K562 (cell line): ENCODE data around the gene GJD4. TPM values are rescaled to one million over a fixed set of nuclear protein-coding genes. Genes with fewer than 3 reads are reported as not detected.
A peak's percentile ranks its signal among the peaks of the same experiment; 100 is the strongest.

Experiments used
- ATAC-seq: fragments of 200-7000 bp; cut with Tn5 transposase; 3 replicates; pipeline ENCODE4 v1.9.1; 2020; ENCODE audit warnings: moderate library complexity
- BruUV-seq: library from RNA; stranded (reverse); fragments of 400-500 nt; replicated peaks from 2 replicates; lab custom pipeline; 2021; lab: Mats Ljungman, UMichigan
- CTCF ChIA-PET: fragments of 300-600 bp; formaldehyde crosslinking; extraction: SDS; loops from one replicate; lab custom pipeline; 2021; ENCODE audit warnings: low intra/inter-chr PET ratio; lab: Yijun Ruan, JAX
- POLR2A ChIA-PET: fragments of 300-600, 350-650 bp; sonication (Branson Sonifier 250); formaldehyde crosslinking; extraction: SDS; loops from one replicate; lab custom pipeline; 2021; ENCODE audit warnings: antibody characterized with exemption, inconsistent platforms; lab: Yijun Ruan, JAX
- DNase-seq, 4 experiments: peaks; one replicate each; pipeline versions ENCODE4 v3.0.0 to v3.0.0-alpha.2; 2011 to 2018; ENCODE audit warnings: low spot score in 3 of 4, mixed read lengths in 3 of 4; ENCODE audit errors: extremely low read depth in 1 of 4
- FAIRE-seq: peaks from 2 replicates; lab custom pipeline; 2011; peaks lifted over from hg19 to GRCh38; lab: Jason Lieb, UNC
- H2AFZ ChIP-seq: 2 replicates; pipeline ENCODE4 v1.6.0; 2011; ENCODE audit warnings: low read depth, low read length, control low read depth, inconsistent platforms
- H3K27ac ChIP-seq: fragments of 200-600 bp; 3 replicates; pipeline ENCODE4 v1.8.0; 2011; ENCODE audit warnings: low read depth, mild to moderate bottlenecking, control low read depth, inconsistent platforms, low read length, moderate library complexity, mixed read lengths; ENCODE audit errors: extremely low read depth
- H3K27me3 ChIP-seq, 2 experiments: fragments of 300-600 bp in 1 of 2; 2 replicates in 1 of 2; 3 replicates in 1 of 2; pipeline versions ENCODE4 v1.6.0 to v1.8.0; 2011; ENCODE audit warnings: inconsistent platforms in 2 of 2, low read length in 2 of 2, mild to moderate bottlenecking in 1 of 2, mixed read lengths in 1 of 2, moderate library complexity in 1 of 2; ENCODE audit not compliant: control insufficient read depth in 2 of 2, insufficient read depth in 2 of 2
- H3K36me3 ChIP-seq: fragments of 300-600 bp; 3 replicates; pipeline ENCODE4 v1.8.0; 2011; ENCODE audit warnings: mild to moderate bottlenecking, low read length, inconsistent platforms; ENCODE audit not compliant: control insufficient read depth, insufficient read depth
- H3K4me1 ChIP-seq, 2 experiments: fragments of 200-600 bp in 1 of 2; replicated peaks in 1 of 2; 2 replicates in 1 of 2; 3 replicates in 1 of 2; pipeline versions ENCODE4 v1.5.1 to v1.8.0; 2011; ENCODE audit warnings: inconsistent platforms in 2 of 2, low read length in 2 of 2, mild to moderate bottlenecking in 1 of 2, mixed read lengths in 1 of 2, moderate library complexity in 1 of 2; ENCODE audit not compliant: control insufficient read depth in 2 of 2, insufficient read depth in 2 of 2
- H3K4me2 ChIP-seq: 2 replicates; pipeline ENCODE4 v1.6.1; 2011; ENCODE audit warnings: low read length, control low read depth, inconsistent platforms, mixed read lengths; ENCODE audit not compliant: insufficient read depth
- H3K4me3 ChIP-seq: fragments of 200-600 bp; sonication (generic), shearing (Covaris generic); 2 replicates; pipeline ENCODE4 v1.5.1; 2016; ENCODE audit warnings: control low read depth, inconsistent platforms
- H3K79me2 ChIP-seq: fragments of 200-600 bp; 3 replicates; pipeline ENCODE4 v1.8.0; 2011; ENCODE audit warnings: low read length, inconsistent platforms; ENCODE audit not compliant: control insufficient read depth, insufficient read depth
- H3K9ac ChIP-seq, 2 experiments: 2 replicates each; pipeline versions ENCODE4 v1.6.0 to v1.6.1; 2011; ENCODE audit warnings: low read depth in 2 of 2, low read length in 2 of 2, control low read depth in 1 of 2, inconsistent platforms in 1 of 2, mild to moderate bottlenecking in 1 of 2, mixed read lengths in 1 of 2; ENCODE audit not compliant: insufficient read depth in 1 of 2
- H3K9me1 ChIP-seq: one replicate; pipeline ENCODE4 v1.6.0; 2011; ENCODE audit warnings: inconsistent platforms, mild to moderate bottlenecking, low read length, moderate library complexity; ENCODE audit not compliant: control insufficient read depth, insufficient read depth
- H3K9me3 ChIP-seq: replicated peaks from 2 replicates; pipeline ENCODE4 v1.5.1; 2011; ENCODE audit warnings: low read depth, low read length, inconsistent platforms; ENCODE audit not compliant: control insufficient read depth, insufficient read depth
- H4K20me1 ChIP-seq: replicated peaks from 2 replicates; pipeline ENCODE4 v1.6.1; 2011; ENCODE audit warnings: low read length, inconsistent platforms, mixed read lengths; ENCODE audit not compliant: control insufficient read depth, insufficient read depth
- PYGO2 ChIP-seq: fragments of 450-650 bp; IDR thresholded peaks from 2 replicates; pipeline ENCODE4 v1.6.1; 2016; ENCODE audit warnings: mild to moderate bottlenecking, missing genetic modification characterization, moderate library complexity, missing compliant biosample characterization
- WGBS: fragments of 100-300 bp; shearing (Covaris generic); methylation state at CpG from one replicate; pipeline ENCODE4 v1.1.6; 2016; ENCODE audit warnings: low coverage, mixed read lengths; ENCODE audit not compliant: insufficient coverage; ENCODE audit errors: missing lambda C conversion rate; 5-methylcytosine and 5-hydroxymethylcytosine counted together
- in situ Hi-C: fragments of 300-500 bp; cut with MboI; formaldehyde crosslinking; loops from 4 replicates; pipeline ENCODE4 v1.15.0; 2018; ENCODE audit warnings: inconsistent platforms, mixed read lengths
- intact Hi-C: fragments of 100-400 bp; cut with micrococcal nuclease; formaldehyde crosslinking; loops from 2 replicates; pipeline ENCODE4 v1.14.2; 2022
- polyA plus RNA-seq, 8 experiments: library from polyadenylated mRNA; depleted of rRNA in 4 of 8; stranded (reverse) in 5 of 8; unstranded in 3 of 8; fragments of >200 nt; fragmentation: Nextera tagmentation in 2 of 8; fragmentation: Illumina TruSeq in 1 of 8; extraction: Ambion mirVana in 2 of 8; extraction: Trizol in 1 of 8; gene quantifications; 2 replicates each; pipeline versions ENCODE4 v1.2.1 to v1.2.3, GENCODE V29; 2011 to 2014; ENCODE audit warnings: inconsistent platforms in 1 of 8, missing spikeins in 1 of 8
- total RNA-seq, 7 experiments: library from RNA; depleted of rRNA in 6 of 7; stranded (reverse); fragments of >200 nt in 6 of 7; fragmentation: Illumina TruSeq in 2 of 7; extraction: Trizol in 2 of 7; gene quantifications; 2 replicates each; pipeline versions ENCODE4 v1.2.1 to v1.2.3, GENCODE V29; 2011 to 2021; ENCODE audit warnings: low replicate concordance in 1 of 7
- TF ChIP-seq, protein P1 (sequence below), 3 experiments: IDR thresholded peaks in 2 of 3; conservative IDR thresholded peaks in 1 of 3; 2 replicates each; pipeline ENCODE4 v1.5.1; 2011 to 2012; ENCODE audit warnings: low read length in 3 of 3, mild to moderate bottlenecking in 3 of 3, control low read depth in 2 of 3, improper control_type of control experiment in 1 of 3, inconsistent platforms in 1 of 3, low read depth in 1 of 3, mixed read lengths in 1 of 3, moderate library complexity in 1 of 3; ENCODE audit not compliant: insufficient read depth in 2 of 3

Gene GJD4
- total and polyA plus RNA-seq, 9 of the 15 experiments (the other 6 are each of a cell fraction or from before 2014, with no cell fraction given): not detected

GRCh38 chr10:35611750-35612149, 6.6 kb downstream of the GJD4 start:
- CTCF ChIA-PET: no interaction called here
- ATAC-seq (peak; percentile 82), FAIRE-seq (no peak), DNase-seq (peak in 2 of 4 experiments; percentile 17 to 23)
- no peak overlapping the region for H2AFZ ChIP-seq
- POLR2A ChIA-PET: interaction anchor here (0.8 to 1.2 kb wide), 2 partner anchors 29 to 319 kb away, joined by 3 to 7 read pairs; no protein-coding TSS in a partner anchor
- H3K9me1 ChIP-seq: no peaks in the 10 kb centered on the region
- no peaks in the 10 kb centered on the region for H3K36me3 ChIP-seq
- H3K4me1 ChIP-seq: peaks cover 0 to 11% of the 10 kb centered on the region in 2 experiments; a peak in 2 of 5 replicates
- H4K20me1 ChIP-seq: no peaks in the 10 kb centered on the region
- H3K27me3 ChIP-seq: peaks cover 8 to 29% of the 10 kb centered on the region in 2 experiments; a peak in 4 of 5 replicates
- no peak for TF ChIP-seq PYGO2 (tag)
- TF ChIP-seq, protein P1, sequence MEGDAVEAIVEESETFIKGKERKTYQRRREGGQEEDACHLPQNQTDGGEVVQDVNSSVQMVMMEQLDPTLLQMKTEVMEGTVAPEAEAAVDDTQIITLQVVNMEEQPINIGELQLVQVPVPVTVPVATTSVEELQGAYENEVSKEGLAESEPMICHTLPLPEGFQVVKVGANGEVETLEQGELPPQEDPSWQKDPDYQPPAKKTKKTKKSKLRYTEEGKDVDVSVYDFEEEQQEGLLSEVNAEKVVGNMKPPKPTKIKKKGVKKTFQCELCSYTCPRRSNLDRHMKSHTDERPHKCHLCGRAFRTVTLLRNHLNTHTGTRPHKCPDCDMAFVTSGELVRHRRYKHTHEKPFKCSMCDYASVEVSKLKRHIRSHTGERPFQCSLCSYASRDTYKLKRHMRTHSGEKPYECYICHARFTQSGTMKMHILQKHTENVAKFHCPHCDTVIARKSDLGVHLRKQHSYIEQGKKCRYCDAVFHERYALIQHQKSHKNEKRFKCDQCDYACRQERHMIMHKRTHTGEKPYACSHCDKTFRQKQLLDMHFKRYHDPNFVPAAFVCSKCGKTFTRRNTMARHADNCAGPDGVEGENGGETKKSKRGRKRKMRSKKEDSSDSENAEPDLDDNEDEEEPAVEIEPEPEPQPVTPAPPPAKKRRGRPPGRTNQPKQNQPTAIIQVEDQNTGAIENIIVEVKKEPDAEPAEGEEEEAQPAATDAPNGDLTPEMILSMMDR (IDR thresholded peaks at IDR 0.05 in 2 of 3, conservative IDR thresholded peaks at IDR 0.05 in 1 of 3; ENCODE audit: insufficient read depth in 2 of 3, low read depth in 1 of 3, low read length in 3 of 3): peak; percentile 30 to 49 (median 38); a peak in 5 of 6 replicates
- H3K27ac ChIP-seq: no peak overlapping the region
- no peak overlapping the region for H3K9ac ChIP-seq
- BruUV-seq: no TSS peak
- intact Hi-C loops: loop anchor here (10.0 kb wide), 1 partner anchor 377 kb away; no protein-coding TSS in a partner anchor
- H3K9me3 ChIP-seq: no peaks in the 10 kb centered on the region
- no peaks in the 10 kb centered on the region for H3K79me2 ChIP-seq
- H3K4me3 ChIP-seq: no peak overlapping the region
- H3K4me2 ChIP-seq: no peak overlapping the region
- in situ Hi-C loops: no loop called here
- WGBS: 4% methylated on average over 6 of the region's 6 CpGs
